ENCODE data around the gene ZNF362.

DNA sequence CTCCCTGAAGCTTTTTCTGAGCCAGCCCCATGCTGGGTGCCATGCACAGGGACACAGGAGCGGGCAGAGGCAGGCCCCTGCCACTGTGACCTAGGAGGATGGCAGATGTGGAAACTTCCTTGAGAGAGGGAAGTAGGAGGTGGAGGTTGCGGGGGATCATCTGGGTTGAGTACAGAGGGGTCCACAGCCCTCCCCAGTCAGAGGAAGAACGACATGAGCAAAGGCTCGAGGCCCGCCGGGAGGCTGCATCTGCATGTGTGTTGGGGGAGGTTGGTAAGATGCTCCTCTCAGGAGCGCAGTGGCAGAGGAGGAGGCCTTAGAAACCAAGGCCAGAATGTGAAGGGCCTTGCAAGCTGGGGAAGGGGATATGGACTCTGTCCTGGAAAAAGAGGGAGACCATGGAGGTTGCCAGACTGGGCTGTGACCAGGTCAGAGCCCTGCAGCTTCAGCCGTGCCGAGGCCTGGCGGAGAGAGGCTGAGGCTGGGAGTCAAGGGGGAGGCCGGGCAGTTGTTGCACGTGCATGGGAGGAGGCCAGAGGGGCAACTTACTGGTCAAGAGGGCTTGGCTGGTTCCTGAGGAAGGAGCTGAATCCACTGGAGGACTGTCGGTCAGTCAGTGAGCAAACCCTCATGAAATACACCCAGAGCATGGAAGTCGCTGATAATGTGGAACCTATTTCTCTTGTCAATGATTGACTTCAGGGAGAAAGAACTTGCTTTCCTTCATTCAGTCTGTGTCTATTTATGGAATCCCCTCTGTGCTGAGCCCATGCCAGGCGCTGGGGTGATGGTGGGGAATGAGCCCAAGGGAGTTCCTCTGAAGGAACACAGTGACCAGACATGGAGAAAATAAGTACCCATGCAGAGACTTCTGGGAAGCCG lies 32.9 kb downstream of the ZNF362 start:
- TF ChIP-seq, protein P1, sequence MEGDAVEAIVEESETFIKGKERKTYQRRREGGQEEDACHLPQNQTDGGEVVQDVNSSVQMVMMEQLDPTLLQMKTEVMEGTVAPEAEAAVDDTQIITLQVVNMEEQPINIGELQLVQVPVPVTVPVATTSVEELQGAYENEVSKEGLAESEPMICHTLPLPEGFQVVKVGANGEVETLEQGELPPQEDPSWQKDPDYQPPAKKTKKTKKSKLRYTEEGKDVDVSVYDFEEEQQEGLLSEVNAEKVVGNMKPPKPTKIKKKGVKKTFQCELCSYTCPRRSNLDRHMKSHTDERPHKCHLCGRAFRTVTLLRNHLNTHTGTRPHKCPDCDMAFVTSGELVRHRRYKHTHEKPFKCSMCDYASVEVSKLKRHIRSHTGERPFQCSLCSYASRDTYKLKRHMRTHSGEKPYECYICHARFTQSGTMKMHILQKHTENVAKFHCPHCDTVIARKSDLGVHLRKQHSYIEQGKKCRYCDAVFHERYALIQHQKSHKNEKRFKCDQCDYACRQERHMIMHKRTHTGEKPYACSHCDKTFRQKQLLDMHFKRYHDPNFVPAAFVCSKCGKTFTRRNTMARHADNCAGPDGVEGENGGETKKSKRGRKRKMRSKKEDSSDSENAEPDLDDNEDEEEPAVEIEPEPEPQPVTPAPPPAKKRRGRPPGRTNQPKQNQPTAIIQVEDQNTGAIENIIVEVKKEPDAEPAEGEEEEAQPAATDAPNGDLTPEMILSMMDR (IDR thresholded peaks at IDR 0.05): no peak
- TF ChIP-seq EP300 (IDR thresholded peaks at IDR 0.05): no peak

All from stomach (tissue), 4 donors.